ENCODE data around the gene PPP2R2C.

The PPP2R2C gene

DNA sequence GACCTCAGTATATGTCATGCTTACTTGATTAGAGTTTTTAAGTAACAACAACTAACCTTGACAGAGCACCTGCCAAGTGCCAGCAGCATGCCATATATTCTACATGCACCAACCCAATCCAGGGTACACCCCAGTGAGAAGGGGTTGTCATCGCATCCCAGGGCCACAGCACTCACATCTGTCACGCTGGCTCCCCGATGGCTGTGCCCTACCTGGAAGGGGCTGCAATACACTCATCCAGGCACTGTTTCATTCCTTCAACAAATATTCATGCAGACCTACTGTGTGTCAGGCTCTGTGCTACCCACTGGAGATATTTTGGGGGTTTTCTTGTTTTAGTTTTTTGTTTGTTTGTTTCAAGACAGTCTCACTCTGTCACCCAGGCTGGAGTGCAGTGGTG is 49.5 kb downstream of the PPP2R2C start:
- TF ChIP-seq CTCF (IDR thresholded peaks at IDR 0.05; ENCODE audit: control insufficient read depth, insufficient read depth, low read depth, low read length, missing control alignments) = no peak
- DNase-seq (ENCODE audit: low read depth) = no peak
- no peak overlapping the region for H3K4me3 ChIP-seq (ENCODE audit: control insufficient read depth, low read depth, low read length)

GRCh38 chr4:6422105-6422504 is 50.3 kb downstream of the PPP2R2C start:
- H3K4me3 ChIP-seq (ENCODE audit: control insufficient read depth, low read depth, low read length) = no peak overlapping the region
- TF ChIP-seq CTCF (IDR thresholded peaks at IDR 0.05; ENCODE audit: control insufficient read depth, insufficient read depth, low read depth, low read length, missing control alignments) = no peak
- DNase-seq (ENCODE audit: low read depth) = no peak

- no peak overlapping the region for H3K4me3 ChIP-seq (ENCODE audit: control insufficient read depth, low read depth, low read length)
- no peak for DNase-seq (ENCODE audit: low read depth)
- no peak for TF ChIP-seq CTCF (IDR thresholded peaks at IDR 0.05; ENCODE audit: control insufficient read depth, insufficient read depth, low read depth, low read length, missing control alignments)
Measured at GRCh38 chr4:6421397-6421796, 51.0 kb downstream of the PPP2R2C start.

GRCh38 chr4:6420972-6421371 is 51.4 kb downstream of the PPP2R2C start:
- no peak overlapping the region for H3K4me3 ChIP-seq (ENCODE audit: control insufficient read depth, low read depth, low read length)
- DNase-seq (ENCODE audit: low read depth) = no peak
- TF ChIP-seq CTCF (IDR thresholded peaks at IDR 0.05; ENCODE audit: control insufficient read depth, insufficient read depth, low read depth, low read length, missing control alignments) = no peak

DNA sequence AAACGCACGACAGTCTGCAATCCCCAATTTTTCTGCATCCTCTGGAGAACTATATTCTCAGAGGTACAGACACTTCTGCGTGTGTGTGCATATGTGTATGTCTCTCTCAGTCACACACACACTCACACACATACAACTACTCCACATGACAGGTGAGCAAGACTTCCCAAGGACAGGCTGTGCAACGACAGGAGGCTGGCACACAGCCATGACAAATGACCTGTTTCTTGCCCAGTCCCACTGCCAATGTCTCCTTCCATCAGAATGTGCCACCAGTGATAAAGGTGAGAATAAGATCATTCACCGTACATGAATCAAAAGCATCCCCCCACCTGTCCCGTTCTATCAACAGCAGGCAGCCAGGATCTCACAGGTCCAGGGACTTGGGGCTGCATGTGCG is 52.4 kb downstream of the PPP2R2C start:
- no peak for DNase-seq (ENCODE audit: low read depth)
- no peak overlapping the region for H3K4me3 ChIP-seq (ENCODE audit: control insufficient read depth, low read depth, low read length)
- no peak for TF ChIP-seq CTCF (IDR thresholded peaks at IDR 0.05; ENCODE audit: control insufficient read depth, insufficient read depth, low read depth, low read length, missing control alignments)

- DNase-seq (ENCODE audit: low read depth) = no peak
- no peak overlapping the region for H3K4me3 ChIP-seq (ENCODE audit: control insufficient read depth, low read depth, low read length)
- no peak for TF ChIP-seq CTCF (IDR thresholded peaks at IDR 0.05; ENCODE audit: control insufficient read depth, insufficient read depth, low read depth, low read length, missing control alignments)
Measured at GRCh38 chr4:6419452-6420028, 52.9 kb downstream of the PPP2R2C start.
